ENCODE data around the gene MYLK4. TPM values are rescaled to one million over a fixed set of nuclear protein-coding genes. Genes with fewer than 3 reads are reported as not detected.
"Not testable (repeated sequence)": the region's sequence is repeated elsewhere in the genome, so short reads cannot be mapped to it uniquely, and the experiment has no call there.

MYLK4 gene
- total and polyA plus RNA-seq, 4 donors = 0.07 to 0.65 (median 0.39) TPM

DNA sequence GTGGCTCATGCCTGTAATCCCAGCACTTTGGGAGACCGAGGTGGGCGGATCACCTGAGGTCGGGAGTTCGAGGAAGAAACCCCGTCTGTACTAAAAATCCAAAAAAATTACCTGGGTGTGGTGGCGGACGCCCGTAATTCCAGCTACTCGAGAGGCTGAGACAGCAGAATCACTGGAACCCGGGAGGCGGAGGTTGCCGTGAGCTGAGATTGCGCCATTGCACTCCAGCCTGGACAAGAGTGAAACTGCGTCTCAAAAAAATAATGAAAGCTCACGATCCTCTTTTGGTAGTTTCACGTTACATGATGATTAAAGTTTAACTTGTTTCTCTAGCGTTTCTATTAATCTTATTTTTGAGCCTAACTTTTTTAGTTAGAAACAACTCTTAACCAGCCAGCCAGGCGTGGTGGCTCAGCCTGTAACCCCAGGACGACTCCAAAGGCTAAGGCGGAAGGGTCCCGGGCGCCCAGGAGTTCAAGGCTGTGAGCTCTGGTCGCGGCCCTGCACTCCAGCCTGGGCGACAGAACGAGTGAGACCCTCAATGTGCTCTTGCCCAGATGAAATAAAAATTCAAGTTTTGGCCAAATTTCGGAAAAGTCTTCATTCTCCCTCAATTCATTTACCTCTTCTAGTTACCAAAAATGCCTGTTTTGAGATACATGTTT is 13.3 kb upstream of the MYLK4 start (continued):
- TF ChIP-seq FOXA1 (IDR thresholded peaks at IDR 0.05) = no peak
- TF ChIP-seq, protein P1, sequence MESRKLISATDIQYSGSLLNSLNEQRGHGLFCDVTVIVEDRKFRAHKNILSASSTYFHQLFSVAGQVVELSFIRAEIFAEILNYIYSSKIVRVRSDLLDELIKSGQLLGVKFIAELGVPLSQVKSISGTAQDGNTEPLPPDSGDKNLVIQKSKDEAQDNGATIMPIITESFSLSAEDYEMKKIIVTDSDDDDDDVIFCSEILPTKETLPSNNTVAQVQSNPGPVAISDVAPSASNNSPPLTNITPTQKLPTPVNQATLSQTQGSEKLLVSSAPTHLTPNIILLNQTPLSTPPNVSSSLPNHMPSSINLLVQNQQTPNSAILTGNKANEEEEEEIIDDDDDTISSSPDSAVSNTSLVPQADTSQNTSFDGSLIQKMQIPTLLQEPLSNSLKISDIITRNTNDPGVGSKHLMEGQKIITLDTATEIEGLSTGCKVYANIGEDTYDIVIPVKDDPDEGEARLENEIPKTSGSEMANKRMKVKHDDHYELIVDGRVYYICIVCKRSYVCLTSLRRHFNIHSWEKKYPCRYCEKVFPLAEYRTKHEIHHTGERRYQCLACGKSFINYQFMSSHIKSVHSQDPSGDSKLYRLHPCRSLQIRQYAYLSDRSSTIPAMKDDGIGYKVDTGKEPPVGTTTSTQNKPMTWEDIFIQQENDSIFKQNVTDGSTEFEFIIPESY (IDR thresholded peaks at IDR 0.05) = no peak
- no peak for TF ChIP-seq YY1 (IDR thresholded peaks at IDR 0.05)

DNA sequence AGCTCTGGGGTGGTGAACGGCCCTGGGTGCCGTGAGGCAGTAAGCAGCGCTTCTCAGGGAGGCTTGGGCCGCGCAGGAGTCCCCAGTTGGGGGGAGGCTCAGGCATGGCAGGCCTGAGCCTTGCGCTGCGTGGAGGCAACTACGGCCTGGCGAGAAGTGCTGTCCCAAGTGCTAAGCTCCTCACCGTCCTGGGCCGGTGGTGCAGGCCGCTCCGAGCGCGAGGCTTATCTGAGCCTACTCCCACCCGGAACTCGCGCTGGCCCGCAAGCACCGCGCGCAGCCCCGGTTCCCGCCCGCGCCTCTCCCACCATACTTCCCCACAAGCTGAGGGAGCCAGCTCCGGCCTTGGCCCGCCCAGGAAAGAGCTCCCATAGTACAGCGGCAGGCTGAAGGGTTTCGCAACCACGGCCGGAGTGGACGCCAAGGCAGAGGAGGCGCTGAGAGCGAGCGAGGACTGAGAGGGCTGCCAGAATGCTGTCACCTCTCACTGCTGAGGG is 12.7 kb upstream of the MYLK4 start:
- Histone ChIP-seq H3K27ac (ENCODE audit: low read depth in 1 of 2, low read length in 2 of 2) (peak overlapping the region; percentile 63 to 73), H3K36me3 (ENCODE audit: control insufficient read depth in 4 of 4, insufficient read depth in 3 of 4, low read depth in 1 of 4, low read length in 3 of 4) (no peaks in the 10 kb centered on the region), H3K9ac (ENCODE audit: low read depth in 1 of 2, low read length in 2 of 2) (no peak overlapping the region), H3K9me3 (ENCODE audit: control insufficient read depth in 4 of 4, low read length in 3 of 4) (no peaks in the 10 kb centered on the region), H3K4me1 (ENCODE audit: control insufficient read depth in 4 of 4, insufficient read depth in 4 of 4, low read length in 3 of 4) (peaks cover 4 to 27% (median 21%) of the 10 kb centered on the region in 4 donors), H3K4me3 (ENCODE audit: low read depth in 1 of 3, low read length in 3 of 3) (no peak overlapping the region), H3K27me3 (ENCODE audit: control insufficient read depth in 4 of 4, insufficient read depth in 4 of 4, low read length in 3 of 4) (no peaks in the 10 kb centered on the region)
- no peak for DNase-seq (ENCODE audit: low spot score)
- TF ChIP-seq, protein P2, sequence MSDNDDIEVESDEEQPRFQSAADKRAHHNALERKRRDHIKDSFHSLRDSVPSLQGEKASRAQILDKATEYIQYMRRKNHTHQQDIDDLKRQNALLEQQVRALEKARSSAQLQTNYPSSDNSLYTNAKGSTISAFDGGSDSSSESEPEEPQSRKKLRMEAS (IDR thresholded peaks at IDR 0.05) = no peak
- TF ChIP-seq RAD21 (IDR thresholded peaks at IDR 0.05) = no peak
- no peak for TF ChIP-seq RXRA (IDR thresholded peaks at IDR 0.05)
- no peak for TF ChIP-seq YY1 (IDR thresholded peaks at IDR 0.05)
- no peak for TF ChIP-seq HNF4A (conservative IDR thresholded peaks at IDR 0.05)
- no peak for TF ChIP-seq EGR1 (IDR thresholded peaks at IDR 0.05; ENCODE audit: low read depth in 2 of 2)
- no peak for TF ChIP-seq TAF1 (conservative IDR thresholded peaks at IDR 0.05)
- TF ChIP-seq, protein P3, sequence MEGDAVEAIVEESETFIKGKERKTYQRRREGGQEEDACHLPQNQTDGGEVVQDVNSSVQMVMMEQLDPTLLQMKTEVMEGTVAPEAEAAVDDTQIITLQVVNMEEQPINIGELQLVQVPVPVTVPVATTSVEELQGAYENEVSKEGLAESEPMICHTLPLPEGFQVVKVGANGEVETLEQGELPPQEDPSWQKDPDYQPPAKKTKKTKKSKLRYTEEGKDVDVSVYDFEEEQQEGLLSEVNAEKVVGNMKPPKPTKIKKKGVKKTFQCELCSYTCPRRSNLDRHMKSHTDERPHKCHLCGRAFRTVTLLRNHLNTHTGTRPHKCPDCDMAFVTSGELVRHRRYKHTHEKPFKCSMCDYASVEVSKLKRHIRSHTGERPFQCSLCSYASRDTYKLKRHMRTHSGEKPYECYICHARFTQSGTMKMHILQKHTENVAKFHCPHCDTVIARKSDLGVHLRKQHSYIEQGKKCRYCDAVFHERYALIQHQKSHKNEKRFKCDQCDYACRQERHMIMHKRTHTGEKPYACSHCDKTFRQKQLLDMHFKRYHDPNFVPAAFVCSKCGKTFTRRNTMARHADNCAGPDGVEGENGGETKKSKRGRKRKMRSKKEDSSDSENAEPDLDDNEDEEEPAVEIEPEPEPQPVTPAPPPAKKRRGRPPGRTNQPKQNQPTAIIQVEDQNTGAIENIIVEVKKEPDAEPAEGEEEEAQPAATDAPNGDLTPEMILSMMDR (IDR thresholded peaks at IDR 0.05; ENCODE audit: low read depth, low read length, missing input control) = no peak
- TF ChIP-seq GABPA (IDR thresholded peaks at IDR 0.05 in 1 of 2, conservative IDR thresholded peaks at IDR 0.05 in 1 of 2) = no peak
- 92% methylated on average over 36 of the region's 36 CpGs for WGBS

DNA sequence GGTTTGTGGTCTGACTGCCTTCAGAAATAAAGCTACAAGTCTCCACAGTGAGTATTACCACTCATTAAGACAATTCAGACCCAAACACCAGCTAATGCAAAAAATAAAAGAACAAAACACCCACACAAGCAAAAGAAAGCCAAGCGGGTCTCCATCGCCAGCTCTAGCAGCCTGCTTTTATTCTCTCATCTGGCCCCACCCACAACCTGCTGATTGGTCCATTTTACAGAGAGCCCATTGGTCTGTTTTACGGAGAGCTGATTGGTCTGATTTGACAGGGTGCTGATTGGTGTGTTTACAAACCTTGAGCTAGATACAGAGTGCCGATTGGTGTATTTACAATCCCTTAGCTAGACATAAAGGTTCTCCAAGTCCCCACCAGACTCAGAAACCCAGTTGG is 12.1 kb upstream of the MYLK4 start:
- not testable (repeated sequence) for H3K27me3 ChIP-seq (ENCODE audit: control insufficient read depth in 4 of 4, insufficient read depth in 4 of 4, low read length in 3 of 4); H3K27ac ChIP-seq (ENCODE audit: low read depth in 1 of 2, low read length in 2 of 2); H3K36me3 ChIP-seq (ENCODE audit: control insufficient read depth in 4 of 4, insufficient read depth in 3 of 4, low read depth in 1 of 4, low read length in 3 of 4); H3K4me3 ChIP-seq (ENCODE audit: low read depth in 1 of 3, low read length in 3 of 3); H3K9me3 ChIP-seq (ENCODE audit: control insufficient read depth in 4 of 4, low read length in 3 of 4); DNase-seq (ENCODE audit: low spot score); H3K9ac ChIP-seq (ENCODE audit: low read depth in 1 of 2, low read length in 2 of 2)
- WGBS = 95% methylated on average over 4 of the region's 4 CpGs
- H3K4me1 ChIP-seq (ENCODE audit: control insufficient read depth in 4 of 4, insufficient read depth in 4 of 4, low read length in 3 of 4) = peaks cover 4 to 23% (median 17%) of the 10 kb centered on the region in 4 donors
